PC-3 (cell line): ENCODE data around the gene MAD1L1. TPM values are rescaled to one million over a fixed set of nuclear protein-coding genes. Genes with fewer than 3 reads are reported as not detected.

Source experiments
- ATAC-seq: fragments of 200-7000 bp; cut with Tn5 transposase; 2 replicates; pipeline ENCODE4 v1.9.1; 2020; ENCODE audit warnings: mild to moderate bottlenecking, moderate library complexity
- BruUV-seq: library from RNA; stranded (reverse); fragments of 400-500 nt; replicated peaks from 2 replicates; lab custom pipeline; 2021; lab: Mats Ljungman, UMichigan
- CTCF ChIA-PET: fragments of 300-600 bp; sonication (Branson Sonifier 250); formaldehyde crosslinking; loops from one replicate; lab custom pipeline; 2022; ENCODE audit warnings: antibody characterized with exemption; lab: Charles Lee
- POLR2A ChIA-PET: fragments of 300-600 bp; sonication (Branson Sonifier 250); formaldehyde crosslinking; loops from one replicate; lab custom pipeline; 2022; ENCODE audit warnings: antibody characterized with exemption; ENCODE audit not compliant: unreplicated experiment; lab: Charles Lee
- DNase-seq: peaks from one replicate; pipeline ENCODE4 v3.0.0-alpha.2; 2015
- H2AFZ ChIP-seq: fragments of 300-600 bp; sonication (generic); 2 replicates; pipeline ENCODE4 v1.6.0; 2016; ENCODE audit warnings: antibody characterized with exemption, low read length
- H3F3A ChIP-seq: fragments of 300-600 bp; sonication (generic); one replicate; pipeline ENCODE4 v1.6.0; 2017; ENCODE audit warnings: antibody characterized with exemption, low read length, control low read depth, mild to moderate bottlenecking; ENCODE audit not compliant: unreplicated experiment
- H3K27ac ChIP-seq: fragments of 300-600 bp; sonication (generic); 2 replicates; pipeline ENCODE4 v1.5.1; 2016; ENCODE audit warnings: mild to moderate bottlenecking, low read length
- H3K27me3 ChIP-seq: fragments of 300-600 bp; sonication (generic); 2 replicates; pipeline ENCODE4 v1.6.1; 2016; ENCODE audit warnings: low read length, mixed read lengths
- H3K36me3 ChIP-seq: fragments of 300-600 bp; sonication (generic); 2 replicates; pipeline ENCODE4 v1.6.1; 2016; ENCODE audit warnings: low read depth, mixed run types, low read length, mixed read lengths
- H3K4me1 ChIP-seq: fragments of 300-600 bp; sonication (generic); 2 replicates; pipeline ENCODE4 v1.5.1; 2016; ENCODE audit warnings: low read length; ENCODE audit not compliant: insufficient read depth
- H3K4me2 ChIP-seq: fragments of 300-600 bp; sonication (generic); 2 replicates; pipeline ENCODE4 v1.6.0; 2016; ENCODE audit warnings: low read length
- H3K4me3 ChIP-seq: fragments of 300-600 bp; sonication (generic); 2 replicates; pipeline ENCODE4 v1.5.1; 2016; ENCODE audit warnings: mild to moderate bottlenecking, low read length, mixed read lengths
- H3K79me2 ChIP-seq: fragments of 300-600 bp; sonication (generic); 2 replicates; pipeline ENCODE4 v1.6.1; 2017; ENCODE audit warnings: low read length, mixed read lengths
- H3K9ac ChIP-seq: fragments of 300-600 bp; sonication (generic); 2 replicates; pipeline ENCODE4 v1.6.0; 2016; ENCODE audit warnings: mild to moderate bottlenecking, low read length
- H3K9me2 ChIP-seq: fragments of 300-600 bp; sonication (generic); replicated peaks from 2 replicates; pipeline ENCODE4 v1.6.1; 2016; ENCODE audit warnings: mixed run types, low read length, mixed read lengths
- H3K9me3 ChIP-seq: fragments of 300-600 bp; sonication (generic); 2 replicates; pipeline ENCODE4 v1.6.1; 2016; ENCODE audit warnings: low read length, mixed read lengths
- H4K20me1 ChIP-seq: fragments of 300-600 bp; sonication (generic); 2 replicates; pipeline ENCODE4 v1.6.1; 2016; ENCODE audit warnings: low read length, mixed read lengths
- EZH2 ChIP-seq: fragments of 300-600 bp; sonication (generic); IDR thresholded peaks from one replicate; pipeline ENCODE4 v1.6.1; 2017; ENCODE audit warnings: antibody characterized with exemption, mild to moderate bottlenecking, low read length; ENCODE audit not compliant: unreplicated experiment
- EZH2phosphoT487 ChIP-seq: fragments of 300-600 bp; sonication (generic); IDR thresholded peaks from 2 replicates; pipeline ENCODE4 v1.6.1; 2018; ENCODE audit warnings: mild to moderate bottlenecking, antibody characterized with exemption, low read length, borderline replicate concordance
- intact Hi-C: fragments of 100-400 bp; cut with micrococcal nuclease; formaldehyde crosslinking; loops from 2 replicates; pipeline ENCODE4 v1.9.0; 2023
- total RNA-seq: library from RNA; depleted of rRNA; stranded (reverse); fragments of >200 nt; gene quantifications from 2 replicates; pipeline ENCODE4 v1.2.3, GENCODE V29; 2014
- TF ChIP-seq, protein P1 (sequence below): fragments of 300-600 bp; sonication (generic); conservative IDR thresholded peaks from 2 replicates; pipeline ENCODE4 v1.5.1; 2017; ENCODE audit warnings: antibody characterized with exemption, low read depth, mild to moderate bottlenecking, low read length

The MAD1L1 gene
- total RNA-seq, 1 experiment from 2014 or later: 88.4 TPM

DNA sequence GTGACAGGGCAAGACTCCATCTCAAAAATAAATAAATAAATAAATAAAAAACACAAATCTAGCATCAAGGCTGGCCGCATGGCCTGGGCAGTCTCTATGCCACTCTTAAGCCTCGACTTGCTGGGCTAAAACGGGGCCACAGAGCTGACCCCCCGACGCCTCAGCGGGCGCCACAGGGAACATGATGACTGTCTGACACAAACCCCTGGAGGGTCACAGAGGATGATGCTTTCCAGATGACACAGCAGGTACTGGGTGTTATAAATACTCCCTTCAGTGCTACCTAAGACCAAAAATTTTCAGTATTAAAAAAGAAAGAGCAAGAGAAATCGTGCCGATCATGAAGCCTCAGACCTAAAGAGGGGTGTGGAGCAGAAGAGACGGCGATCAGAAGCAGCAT is 176.8 kb downstream of the MAD1L1 start:
- Histone ChIP-seq H2AFZ (no peak overlapping the region), H3K4me1 (no peaks in the 10 kb centered on the region), H3K79me2 (no peaks in the 10 kb centered on the region), H3K27me3 (no peaks in the 10 kb centered on the region), H3K9me2 (no peaks in the 10 kb centered on the region), H3K36me3 (peaks cover 9% of the 10 kb centered on the region; the same call in 1 of the 2 replicates), H3K9me3 (0 out of 2 replicates have a peak, but pooled peaks cover 3% of the 10 kb centered on the region), H4K20me1 (no peaks in the 10 kb centered on the region), H3K4me3 (no peak overlapping the region), H3K9ac (no peak overlapping the region), H3F3A (no peaks in the 10 kb centered on the region), H3K4me2 (no peak overlapping the region), H3K27ac (no peak overlapping the region)
- DNase-seq (no peak), ATAC-seq (no peak)
- BruUV-seq: no TSS peak
- POLR2A ChIA-PET: interaction anchor here (0.5 kb wide), 1 partner anchor 8 kb away, joined by 4 read pairs; no protein-coding TSS in a partner anchor
- TF ChIP-seq EZH2 (no peak), EZH2phosphoT487 (no peak)
- TF ChIP-seq, protein P1, sequence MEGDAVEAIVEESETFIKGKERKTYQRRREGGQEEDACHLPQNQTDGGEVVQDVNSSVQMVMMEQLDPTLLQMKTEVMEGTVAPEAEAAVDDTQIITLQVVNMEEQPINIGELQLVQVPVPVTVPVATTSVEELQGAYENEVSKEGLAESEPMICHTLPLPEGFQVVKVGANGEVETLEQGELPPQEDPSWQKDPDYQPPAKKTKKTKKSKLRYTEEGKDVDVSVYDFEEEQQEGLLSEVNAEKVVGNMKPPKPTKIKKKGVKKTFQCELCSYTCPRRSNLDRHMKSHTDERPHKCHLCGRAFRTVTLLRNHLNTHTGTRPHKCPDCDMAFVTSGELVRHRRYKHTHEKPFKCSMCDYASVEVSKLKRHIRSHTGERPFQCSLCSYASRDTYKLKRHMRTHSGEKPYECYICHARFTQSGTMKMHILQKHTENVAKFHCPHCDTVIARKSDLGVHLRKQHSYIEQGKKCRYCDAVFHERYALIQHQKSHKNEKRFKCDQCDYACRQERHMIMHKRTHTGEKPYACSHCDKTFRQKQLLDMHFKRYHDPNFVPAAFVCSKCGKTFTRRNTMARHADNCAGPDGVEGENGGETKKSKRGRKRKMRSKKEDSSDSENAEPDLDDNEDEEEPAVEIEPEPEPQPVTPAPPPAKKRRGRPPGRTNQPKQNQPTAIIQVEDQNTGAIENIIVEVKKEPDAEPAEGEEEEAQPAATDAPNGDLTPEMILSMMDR: no peak
- intact Hi-C loops: loop anchor here (5.0 kb wide), 1 partner anchor 234 kb away; no protein-coding TSS in a partner anchor
- CTCF ChIA-PET: no interaction called here

DNA sequence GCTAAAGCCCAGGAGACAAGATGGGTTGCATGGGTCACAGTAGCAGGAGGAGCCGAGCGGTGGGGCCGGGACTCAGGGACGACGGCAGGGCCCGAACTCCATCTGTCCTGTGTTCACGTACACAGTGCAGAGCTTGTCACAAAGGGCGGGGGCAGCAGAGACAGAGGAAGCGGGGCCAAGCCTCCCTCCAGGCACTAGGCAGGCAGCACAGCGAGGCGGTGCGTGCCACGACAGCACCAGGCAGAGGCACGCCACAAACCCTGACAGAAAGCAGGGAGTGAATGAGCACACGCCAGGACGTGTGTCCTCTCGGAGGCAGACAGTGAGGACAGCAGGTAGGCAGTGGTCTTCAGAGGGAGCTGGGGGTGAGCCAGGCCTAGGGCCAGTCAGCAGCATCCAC is 177.8 kb downstream of the MAD1L1 start:
- Histone ChIP-seq H2AFZ (no peak overlapping the region), H3K9ac (no peak overlapping the region), H3K9me2 (no peaks in the 10 kb centered on the region), H3K27ac (no peak overlapping the region), H3K4me1 (no peaks in the 10 kb centered on the region), H3K79me2 (no peaks in the 10 kb centered on the region), H3K27me3 (no peaks in the 10 kb centered on the region), H3K9me3 (no peaks in the 10 kb centered on the region), H3K4me3 (no peak overlapping the region), H3K4me2 (no peak overlapping the region), H4K20me1 (no peaks in the 10 kb centered on the region), H3F3A (no peaks in the 10 kb centered on the region), H3K36me3 (peaks cover 2% of the 10 kb centered on the region; the same call in 1 of the 2 replicates)
- TF ChIP-seq, protein P1: no peak
- TF ChIP-seq EZH2phosphoT487: no peak
- no peak for TF ChIP-seq EZH2
- no TSS peak for BruUV-seq
- POLR2A ChIA-PET: no interaction called here
- no peak for ATAC-seq
- CTCF ChIA-PET: no interaction called here
- intact Hi-C loops: loop anchor here (5.0 kb wide), 1 partner anchor 233 kb away; no protein-coding TSS in a partner anchor
- DNase-seq: no peak

DNA sequence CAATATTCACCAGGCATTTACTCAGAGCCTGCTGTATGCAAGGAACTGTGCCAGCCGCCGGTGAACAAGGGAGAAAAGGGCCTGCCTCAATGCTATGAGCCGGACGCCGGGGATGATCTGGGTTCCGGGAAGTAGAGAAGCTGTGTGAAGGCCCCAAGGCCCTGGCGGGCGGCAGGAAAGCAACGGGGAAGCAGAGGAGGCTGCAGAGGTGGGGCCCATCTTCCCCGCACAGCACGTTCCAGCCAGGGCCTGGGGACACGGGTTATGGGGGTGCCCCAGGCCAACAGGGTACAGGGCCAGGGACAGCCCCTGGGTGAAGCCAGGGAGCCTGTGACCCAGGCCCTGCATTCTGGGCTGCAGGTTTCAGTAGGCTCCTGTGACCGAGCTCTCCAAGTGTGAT is 179.3 kb downstream of the MAD1L1 start:
- Histone ChIP-seq H3K4me3 (no peak overlapping the region), H3K9ac (no peak overlapping the region), H3K27me3 (no peaks in the 10 kb centered on the region), H3K27ac (no peak overlapping the region), H3K36me3 (no peaks in the 10 kb centered on the region), H3K9me3 (no peaks in the 10 kb centered on the region), H3K4me1 (no peaks in the 10 kb centered on the region), H4K20me1 (no peaks in the 10 kb centered on the region), H3K79me2 (no peaks in the 10 kb centered on the region), H3F3A (no peaks in the 10 kb centered on the region), H3K4me2 (no peak overlapping the region), H3K9me2 (no peaks in the 10 kb centered on the region), H2AFZ (no peak overlapping the region)
- intact Hi-C loops: no loop called here
- ATAC-seq (no peak), DNase-seq (no peak)
- ChIA-PET POLR2A (no interaction called here), CTCF (no interaction called here)
- no TSS peak for BruUV-seq
- TF ChIP-seq, protein P1: no peak
- no peak for TF ChIP-seq EZH2phosphoT487
- TF ChIP-seq EZH2: no peak
